GM12801 (cell line): Measurements from ENCODE around the gene OSBPL1A.

Source experiments
- CTCF ChIP-seq: IDR thresholded peaks from one replicate; pipeline ENCODE4 v1.5.1; 2011; ENCODE audit warnings: control low read depth; ENCODE audit not compliant: insufficient read length; ENCODE audit errors: extremely low read depth

The OSBPL1A gene

GRCh38 chr18:24138789-24139616 is 258.6 kb downstream of the OSBPL1A start, which contains the start of gene CABYR:
CABYR (plus strand) TSS chr18:24139062; CDS start chr18:24143115, 4,053 bp downstream.
- no peak for TF ChIP-seq CTCF

GRCh38 chr18:24138409-24138788 is 259.2 kb downstream of the OSBPL1A start:
- no peak for TF ChIP-seq CTCF

GRCh38 chr18:24136967-24137373 is 260.7 kb downstream of the OSBPL1A start:
- no peak for TF ChIP-seq CTCF

GRCh38 chr18:24130494-24130893 is 267.1 kb downstream of the OSBPL1A start:
- no peak for TF ChIP-seq CTCF

- no peak for TF ChIP-seq CTCF
Measured at GRCh38 chr18:24128700-24129099, 268.9 kb downstream of the OSBPL1A start.

- TF ChIP-seq CTCF, result no peak
Measured at GRCh38 chr18:24127735-24128134, 269.9 kb downstream of the OSBPL1A start.

- TF ChIP-seq CTCF, result no peak
Measured at GRCh38 chr18:24126155-24126961, 271.3 kb downstream of the OSBPL1A start.
